Measurements from ENCODE around the gene TP53I11.

- no peak for TF ChIP-seq CTCF (IDR thresholded peaks at IDR 0.05)
- TF ChIP-seq EP300 (IDR thresholded peaks at IDR 0.05): no peak
Measured at GRCh38 chr11:44948155-44948554, 2.5 kb downstream of the TP53I11 start.

Measured in stomach (tissue), 4 donors.